WTC11 (cell line): ENCODE results near the gene ZNHIT1. TPM values are rescaled to one million over a fixed set of nuclear protein-coding genes. Genes with fewer than 3 reads are reported as not detected.

ENCODE experiments used
- ATAC-seq: fragments of 200-7000 bp; cut with Tn5 transposase; 2 replicates; pipeline ENCODE4 v1.10.0; 2021; ENCODE audit warnings: mild to moderate bottlenecking, moderate library complexity
- Bru-seq: library from RNA; stranded (reverse); fragments of 400-500 nt; gene quantifications from one replicate; lab custom pipeline; 2021; lab: Mats Ljungman, UMichigan
- CTCF ChIA-PET: fragments of 300-600 bp; sonication (Branson Sonifier 250); formaldehyde crosslinking; loops from one replicate; lab custom pipeline; 2021; ENCODE audit warnings: antibody characterized with exemption; lab: Charles Lee
- POLR2A ChIA-PET: fragments of 350-600 bp; sonication (Branson Sonifier 250); formaldehyde crosslinking; loops from one replicate; lab custom pipeline; 2021; ENCODE audit warnings: antibody characterized with exemption; lab: Charles Lee
- DNase-seq: peaks from one replicate; pipeline ENCODE4 v3.0.0; 2021; ENCODE audit warnings: low spot score
- H3K27ac Mint-ChIP-seq: 2 replicates; pipeline ENCODE4 v1.8.0; 2021; ENCODE audit warnings: mixed read lengths
- H3K27me3 Mint-ChIP-seq: 2 replicates; pipeline ENCODE4 v1.8.0; 2021; ENCODE audit warnings: low read depth, mild to moderate bottlenecking, moderate library complexity, mixed read lengths
- H3K36me3 Mint-ChIP-seq: 2 replicates; pipeline ENCODE4 v1.8.0; 2021; ENCODE audit warnings: mixed read lengths
- H3K4me1 Mint-ChIP-seq: 2 replicates; pipeline ENCODE4 v1.8.0; 2022; ENCODE audit warnings: mixed read lengths
- H3K4me3 Mint-ChIP-seq: 2 replicates; pipeline ENCODE4 v1.8.0; 2021; ENCODE audit warnings: mild to moderate bottlenecking, moderate library complexity, mixed read lengths
- H3K9me3 Mint-ChIP-seq: 2 replicates; pipeline ENCODE4 v1.8.0; 2021; ENCODE audit warnings: mixed read lengths
- CBFB ChIP-seq: sonication (generic); formaldehyde crosslinking; IDR thresholded peaks from 2 replicates; pipeline ENCODE4 v1.8.1; 2022; ENCODE audit warnings: mild to moderate bottlenecking, low read depth, missing genetic modification reagents
- EMX1 ChIP-seq: fragments of 250-450 bp; sonication (Bioruptor Pico); IDR thresholded peaks from 2 replicates; pipeline ENCODE4 v1.8.0; 2021; ENCODE audit warnings: mild to moderate bottlenecking
- ETV6 ChIP-seq: sonication (generic); formaldehyde crosslinking; IDR thresholded peaks from 2 replicates; pipeline ENCODE4 v1.8.1; 2022; ENCODE audit warnings: mild to moderate bottlenecking, missing genetic modification reagents
- FOXK1 ChIP-seq: sonication (generic); formaldehyde crosslinking; IDR thresholded peaks from 2 replicates; pipeline ENCODE4 v1.8.0; 2022; ENCODE audit warnings: mild to moderate bottlenecking, moderate library complexity, missing genetic modification reagents
- GABPB1 ChIP-seq: sonication (generic); formaldehyde crosslinking; IDR thresholded peaks from 2 replicates; pipeline ENCODE4 v1.8.1; 2023; ENCODE audit warnings: mild to moderate bottlenecking, missing genetic modification reagents
- IRF2 ChIP-seq: sonication (generic); formaldehyde crosslinking; IDR thresholded peaks from 2 replicates; pipeline ENCODE4 v1.8.0; 2022; ENCODE audit warnings: low read depth, missing genetic modification reagents, borderline replicate concordance
- PRRX2 ChIP-seq: fragments of 250-450 bp; sonication (Bioruptor Pico); IDR thresholded peaks from 2 replicates; pipeline ENCODE4 v1.8.0; 2021; ENCODE audit warnings: mild to moderate bottlenecking
- SMAD4 ChIP-seq: sonication (generic); formaldehyde crosslinking; IDR thresholded peaks from 2 replicates; pipeline ENCODE4 v1.8.0; 2022; ENCODE audit warnings: mild to moderate bottlenecking, missing genetic modification reagents
- SP1 ChIP-seq: sonication (generic); formaldehyde crosslinking; conservative IDR thresholded peaks from 2 replicates; pipeline ENCODE4 v1.8.1; 2022; ENCODE audit warnings: missing genetic modification reagents
- TEAD1 ChIP-seq: sonication (generic); formaldehyde crosslinking; IDR thresholded peaks from 2 replicates; pipeline ENCODE4 v1.8.0; 2022; ENCODE audit warnings: mild to moderate bottlenecking, missing genetic modification reagents
- ZBTB21 ChIP-seq: sonication (generic); formaldehyde crosslinking; IDR thresholded peaks from 2 replicates; pipeline ENCODE4 v1.8.1; 2023; ENCODE audit warnings: mild to moderate bottlenecking, missing genetic modification reagents, borderline replicate concordance
- ZNF121 ChIP-seq: sonication (generic); formaldehyde crosslinking; IDR thresholded peaks from 2 replicates; pipeline ENCODE4 v1.8.0; 2023; ENCODE audit warnings: missing genetic modification reagents
- long read RNA-seq, 3 experiments: library from RNA in 1 of 3; library from capped mRNA in 1 of 3; library from polyadenylated mRNA in 1 of 3; unstranded in 2 of 3; stranded (forward) in 1 of 3; transcript quantifications; one replicate each; pipeline ENCODE4 v2.0.0, GENCODE V29; 2021
- total RNA-seq: library from RNA; stranded (reverse); gene quantifications from 3 replicates; pipeline ENCODE4 v1.2.3, GENCODE V29; 2021
- TF ChIP-seq, protein P1 (sequence below): fragments of 250-450 bp; sonication (Bioruptor Pico); IDR thresholded peaks from 2 replicates; pipeline ENCODE4 v1.9.0; 2021; ENCODE audit warnings: mild to moderate bottlenecking
- TF ChIP-seq, protein P2 (sequence below): sonication (generic); formaldehyde crosslinking; IDR thresholded peaks from 2 replicates; pipeline ENCODE4 v1.8.1; 2022; ENCODE audit warnings: mild to moderate bottlenecking, moderate library complexity, missing genetic modification reagents
- TF ChIP-seq, protein P3 (sequence below): sonication (generic); formaldehyde crosslinking; conservative IDR thresholded peaks from 2 replicates; pipeline ENCODE4 v1.8.1; 2022; ENCODE audit warnings: mild to moderate bottlenecking, missing genetic modification reagents
- TF ChIP-seq, protein P4 (sequence below): fragments of 250-450 bp; sonication (Bioruptor Pico); IDR thresholded peaks from 2 replicates; pipeline ENCODE4 v1.9.0; 2021; ENCODE audit warnings: mild to moderate bottlenecking
- TF ChIP-seq, protein P5 (sequence below): sonication (generic); formaldehyde crosslinking; IDR thresholded peaks from 2 replicates; pipeline ENCODE4 v1.8.1; 2022; ENCODE audit warnings: low read depth, missing genetic modification reagents, borderline replicate concordance
- TF ChIP-seq, protein P6 (sequence below): sonication (generic); formaldehyde crosslinking; IDR thresholded peaks from 2 replicates; pipeline ENCODE4 v1.8.0; 2022; ENCODE audit warnings: mild to moderate bottlenecking, missing genetic modification reagents
- TF ChIP-seq, protein P7 (sequence below): sonication (generic); formaldehyde crosslinking; IDR thresholded peaks from 2 replicates; pipeline ENCODE4 v1.8.0; 2023; ENCODE audit warnings: mild to moderate bottlenecking, missing genetic modification reagents
- TF ChIP-seq, protein P8 (sequence below): fragments of 250-450 bp; sonication (Bioruptor Pico); conservative IDR thresholded peaks from 2 replicates; pipeline ENCODE4 v1.9.0; 2021; ENCODE audit warnings: mild to moderate bottlenecking

The ZNHIT1 gene
- total RNA-seq (61.9 to 63.9 TPM (median 62.8 TPM) in 3 replicates), Bru-seq, nascent RNA (percentile 73 among the genes with signal in this experiment)
- long read RNA-seq, experiment 1, transcript ZNHIT1-201 (5 exons, 1,225 nt) = major isoform, 93 of 108 reads
- long read RNA-seq, experiment 1, partial matches to known transcripts = 3 of 108 reads
- long read RNA-seq, experiment 1, other reads (novel, unspliced or antisense) = 10 of 108 reads
- long read RNA-seq, experiment 2, transcript ZNHIT1-203 (4 exons, 2,898 nt) = minor isoform, 33 of 109 reads
- long read RNA-seq, experiment 2, transcript ZNHIT1-201 (5 exons, 1,225 nt) = major isoform, 69 of 109 reads
- long read RNA-seq, experiment 2, partial matches to known transcripts = 4 of 109 reads
- long read RNA-seq, experiment 2, other reads (novel, unspliced or antisense) = 3 of 109 reads
- long read RNA-seq, experiment 3, transcript ZNHIT1-201 (5 exons, 1,225 nt) = minor isoform, 6 of 72 reads
- long read RNA-seq, experiment 3, transcript ZNHIT1-203 (4 exons, 2,898 nt) = major isoform, 63 of 72 reads
- long read RNA-seq, experiment 3, partial matches to known transcripts = 0 of 72 reads
- long read RNA-seq, experiment 3, other reads (novel, unspliced or antisense) = 3 of 72 reads

DNA sequence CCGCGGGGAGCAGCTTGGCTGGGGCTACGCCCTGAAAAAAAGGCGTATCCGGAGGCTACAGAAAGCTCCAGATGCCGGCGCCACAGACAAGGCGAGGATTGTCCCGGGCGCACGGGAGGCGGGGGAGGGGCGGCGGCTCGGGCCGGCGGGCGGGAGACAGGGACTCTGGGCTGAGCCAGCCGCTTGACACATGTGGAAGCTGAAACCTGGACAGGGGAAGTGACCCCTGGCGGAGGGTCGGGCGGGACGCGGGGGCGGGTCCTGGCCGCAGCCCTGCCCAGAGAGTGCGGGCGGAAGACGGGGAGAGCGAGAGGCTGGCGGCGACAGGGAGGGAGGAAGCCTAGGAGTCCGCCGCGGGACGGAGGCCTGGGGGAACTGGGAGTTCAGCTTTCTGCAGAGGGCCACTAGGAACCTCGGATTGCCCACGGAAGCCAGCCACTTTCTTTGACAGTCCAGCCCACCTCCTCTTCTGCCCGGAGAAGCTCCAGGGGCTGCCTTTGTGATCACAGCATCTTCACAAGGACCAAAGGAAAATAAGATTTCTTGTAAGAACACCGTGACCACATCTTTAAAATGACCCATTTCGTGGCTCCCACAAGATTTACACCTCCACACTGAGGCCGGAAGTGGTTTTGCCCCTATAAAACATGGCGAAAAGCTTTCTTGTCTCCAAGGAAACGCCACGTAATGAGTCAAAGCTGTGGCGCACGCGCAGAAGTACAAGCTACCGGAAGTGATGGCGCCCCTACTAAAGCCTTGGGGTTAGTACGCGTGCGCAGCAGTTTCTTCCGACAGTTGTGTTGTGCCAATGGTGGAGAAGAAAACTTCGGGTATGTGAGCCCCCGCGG, at the start of gene ZNHIT1, which contains the start of gene PLOD3:
TSS of gene ZNHIT1 (plus strand) at position 778 of the 848 bp plus-strand sequence. CDS start at position 809, 31 bp downstream.
TSS of gene PLOD3 (minus strand) at position 194 of the 848 bp plus-strand sequence. CDS start 307 bp downstream, outside the sequence.
- peak; percentile 96 for DNase-seq
- Mint-ChIP-seq H3K36me3 (peaks cover 2% of the 10 kb centered on the region), H3K27ac (peak within 1 kb of the TSS; percentile 90), H3K9me3 (no peaks in the 10 kb centered on the region), H3K4me3 (peak within 1 kb of the TSS; percentile 98), H3K27me3 (no peaks in the 10 kb centered on the region), H3K4me1 (peaks cover 27% of the 10 kb centered on the region)
- POLR2A ChIA-PET = interaction anchor here (0.5 to 1.6 kb wide), 16 partner anchors 11 to 331 kb away, joined by 3 to 7 read pairs (median 4); partner anchors contain the start of gene MOGAT3
- CTCF ChIA-PET = interaction anchor here (0.5 to 3.6 kb wide), 38 partner anchors 9 to 323 kb away, joined by 3 to 64 read pairs (median 6); partner anchors contain the start of genes AP1S1, CLDN15, COL26A1 and FIS1
- ATAC-seq = peak; percentile 84
- TF ChIP-seq, protein P1, sequence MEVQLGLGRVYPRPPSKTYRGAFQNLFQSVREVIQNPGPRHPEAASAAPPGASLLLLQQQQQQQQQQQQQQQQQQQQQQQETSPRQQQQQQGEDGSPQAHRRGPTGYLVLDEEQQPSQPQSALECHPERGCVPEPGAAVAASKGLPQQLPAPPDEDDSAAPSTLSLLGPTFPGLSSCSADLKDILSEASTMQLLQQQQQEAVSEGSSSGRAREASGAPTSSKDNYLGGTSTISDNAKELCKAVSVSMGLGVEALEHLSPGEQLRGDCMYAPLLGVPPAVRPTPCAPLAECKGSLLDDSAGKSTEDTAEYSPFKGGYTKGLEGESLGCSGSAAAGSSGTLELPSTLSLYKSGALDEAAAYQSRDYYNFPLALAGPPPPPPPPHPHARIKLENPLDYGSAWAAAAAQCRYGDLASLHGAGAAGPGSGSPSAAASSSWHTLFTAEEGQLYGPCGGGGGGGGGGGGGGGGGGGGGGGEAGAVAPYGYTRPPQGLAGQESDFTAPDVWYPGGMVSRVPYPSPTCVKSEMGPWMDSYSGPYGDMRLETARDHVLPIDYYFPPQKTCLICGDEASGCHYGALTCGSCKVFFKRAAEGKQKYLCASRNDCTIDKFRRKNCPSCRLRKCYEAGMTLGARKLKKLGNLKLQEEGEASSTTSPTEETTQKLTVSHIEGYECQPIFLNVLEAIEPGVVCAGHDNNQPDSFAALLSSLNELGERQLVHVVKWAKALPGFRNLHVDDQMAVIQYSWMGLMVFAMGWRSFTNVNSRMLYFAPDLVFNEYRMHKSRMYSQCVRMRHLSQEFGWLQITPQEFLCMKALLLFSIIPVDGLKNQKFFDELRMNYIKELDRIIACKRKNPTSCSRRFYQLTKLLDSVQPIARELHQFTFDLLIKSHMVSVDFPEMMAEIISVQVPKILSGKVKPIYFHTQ (CRISPR knock-in tag) = no peak
- TF ChIP-seq CBFB (CRISPR knock-in tag) (no peak), ZBTB21 (CRISPR knock-in tag) (no peak), TEAD1 (CRISPR knock-in tag) (no peak), FOXK1 (CRISPR knock-in tag) (peak; percentile 22; the same call in 1 of the 2 replicates), EMX1 (CRISPR knock-in tag) (0 out of 2 replicates have a peak, but pooled peaks have one; percentile 5), ZNF121 (no peak), GABPB1 (CRISPR knock-in tag) (peak; percentile 13; the same call in 1 of the 2 replicates), SMAD4 (no peak), ETV6 (CRISPR knock-in tag) (0 out of 2 replicates have a peak, but pooled peaks have one; percentile 17), PRRX2 (no peak), SP1 (peak; percentile 41), IRF2 (CRISPR knock-in tag) (no peak)
- TF ChIP-seq, protein P2, sequence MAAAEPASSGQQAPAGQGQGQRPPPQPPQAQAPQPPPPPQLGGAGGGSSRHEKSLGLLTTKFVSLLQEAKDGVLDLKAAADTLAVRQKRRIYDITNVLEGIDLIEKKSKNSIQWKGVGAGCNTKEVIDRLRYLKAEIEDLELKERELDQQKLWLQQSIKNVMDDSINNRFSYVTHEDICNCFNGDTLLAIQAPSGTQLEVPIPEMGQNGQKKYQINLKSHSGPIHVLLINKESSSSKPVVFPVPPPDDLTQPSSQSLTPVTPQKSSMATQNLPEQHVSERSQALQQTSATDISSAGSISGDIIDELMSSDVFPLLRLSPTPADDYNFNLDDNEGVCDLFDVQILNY (CRISPR knock-in tag) = peak; percentile 43; the same call in 1 of the 2 replicates
- TF ChIP-seq, protein P3, sequence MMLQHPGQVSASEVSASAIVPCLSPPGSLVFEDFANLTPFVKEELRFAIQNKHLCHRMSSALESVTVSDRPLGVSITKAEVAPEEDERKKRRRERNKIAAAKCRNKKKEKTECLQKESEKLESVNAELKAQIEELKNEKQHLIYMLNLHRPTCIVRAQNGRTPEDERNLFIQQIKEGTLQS (CRISPR knock-in tag) = no peak
- TF ChIP-seq, protein P4, sequence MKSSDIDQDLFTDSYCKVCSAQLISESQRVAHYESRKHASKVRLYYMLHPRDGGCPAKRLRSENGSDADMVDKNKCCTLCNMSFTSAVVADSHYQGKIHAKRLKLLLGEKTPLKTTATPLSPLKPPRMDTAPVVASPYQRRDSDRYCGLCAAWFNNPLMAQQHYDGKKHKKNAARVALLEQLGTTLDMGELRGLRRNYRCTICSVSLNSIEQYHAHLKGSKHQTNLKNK (CRISPR knock-in tag) = no peak
- TF ChIP-seq, protein P5, sequence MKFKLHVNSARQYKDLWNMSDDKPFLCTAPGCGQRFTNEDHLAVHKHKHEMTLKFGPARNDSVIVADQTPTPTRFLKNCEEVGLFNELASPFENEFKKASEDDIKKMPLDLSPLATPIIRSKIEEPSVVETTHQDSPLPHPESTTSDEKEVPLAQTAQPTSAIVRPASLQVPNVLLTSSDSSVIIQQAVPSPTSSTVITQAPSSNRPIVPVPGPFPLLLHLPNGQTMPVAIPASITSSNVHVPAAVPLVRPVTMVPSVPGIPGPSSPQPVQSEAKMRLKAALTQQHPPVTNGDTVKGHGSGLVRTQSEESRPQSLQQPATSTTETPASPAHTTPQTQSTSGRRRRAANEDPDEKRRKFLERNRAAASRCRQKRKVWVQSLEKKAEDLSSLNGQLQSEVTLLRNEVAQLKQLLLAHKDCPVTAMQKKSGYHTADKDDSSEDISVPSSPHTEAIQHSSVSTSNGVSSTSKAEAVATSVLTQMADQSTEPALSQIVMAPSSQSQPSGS = no peak
- TF ChIP-seq, protein P6, sequence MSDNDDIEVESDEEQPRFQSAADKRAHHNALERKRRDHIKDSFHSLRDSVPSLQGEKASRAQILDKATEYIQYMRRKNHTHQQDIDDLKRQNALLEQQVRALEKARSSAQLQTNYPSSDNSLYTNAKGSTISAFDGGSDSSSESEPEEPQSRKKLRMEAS (CRISPR knock-in tag) = no peak; the same call in 1 of the 2 replicates
- TF ChIP-seq, protein P7, sequence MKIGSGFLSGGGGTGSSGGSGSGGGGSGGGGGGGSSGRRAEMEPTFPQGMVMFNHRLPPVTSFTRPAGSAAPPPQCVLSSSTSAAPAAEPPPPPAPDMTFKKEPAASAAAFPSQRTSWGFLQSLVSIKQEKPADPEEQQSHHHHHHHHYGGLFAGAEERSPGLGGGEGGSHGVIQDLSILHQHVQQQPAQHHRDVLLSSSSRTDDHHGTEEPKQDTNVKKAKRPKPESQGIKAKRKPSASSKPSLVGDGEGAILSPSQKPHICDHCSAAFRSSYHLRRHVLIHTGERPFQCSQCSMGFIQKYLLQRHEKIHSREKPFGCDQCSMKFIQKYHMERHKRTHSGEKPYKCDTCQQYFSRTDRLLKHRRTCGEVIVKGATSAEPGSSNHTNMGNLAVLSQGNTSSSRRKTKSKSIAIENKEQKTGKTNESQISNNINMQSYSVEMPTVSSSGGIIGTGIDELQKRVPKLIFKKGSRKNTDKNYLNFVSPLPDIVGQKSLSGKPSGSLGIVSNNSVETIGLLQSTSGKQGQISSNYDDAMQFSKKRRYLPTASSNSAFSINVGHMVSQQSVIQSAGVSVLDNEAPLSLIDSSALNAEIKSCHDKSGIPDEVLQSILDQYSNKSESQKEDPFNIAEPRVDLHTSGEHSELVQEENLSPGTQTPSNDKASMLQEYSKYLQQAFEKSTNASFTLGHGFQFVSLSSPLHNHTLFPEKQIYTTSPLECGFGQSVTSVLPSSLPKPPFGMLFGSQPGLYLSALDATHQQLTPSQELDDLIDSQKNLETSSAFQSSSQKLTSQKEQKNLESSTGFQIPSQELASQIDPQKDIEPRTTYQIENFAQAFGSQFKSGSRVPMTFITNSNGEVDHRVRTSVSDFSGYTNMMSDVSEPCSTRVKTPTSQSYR (CRISPR knock-in tag) = peak; percentile 37; the same call in 1 of the 2 replicates
- TF ChIP-seq, protein P8, sequence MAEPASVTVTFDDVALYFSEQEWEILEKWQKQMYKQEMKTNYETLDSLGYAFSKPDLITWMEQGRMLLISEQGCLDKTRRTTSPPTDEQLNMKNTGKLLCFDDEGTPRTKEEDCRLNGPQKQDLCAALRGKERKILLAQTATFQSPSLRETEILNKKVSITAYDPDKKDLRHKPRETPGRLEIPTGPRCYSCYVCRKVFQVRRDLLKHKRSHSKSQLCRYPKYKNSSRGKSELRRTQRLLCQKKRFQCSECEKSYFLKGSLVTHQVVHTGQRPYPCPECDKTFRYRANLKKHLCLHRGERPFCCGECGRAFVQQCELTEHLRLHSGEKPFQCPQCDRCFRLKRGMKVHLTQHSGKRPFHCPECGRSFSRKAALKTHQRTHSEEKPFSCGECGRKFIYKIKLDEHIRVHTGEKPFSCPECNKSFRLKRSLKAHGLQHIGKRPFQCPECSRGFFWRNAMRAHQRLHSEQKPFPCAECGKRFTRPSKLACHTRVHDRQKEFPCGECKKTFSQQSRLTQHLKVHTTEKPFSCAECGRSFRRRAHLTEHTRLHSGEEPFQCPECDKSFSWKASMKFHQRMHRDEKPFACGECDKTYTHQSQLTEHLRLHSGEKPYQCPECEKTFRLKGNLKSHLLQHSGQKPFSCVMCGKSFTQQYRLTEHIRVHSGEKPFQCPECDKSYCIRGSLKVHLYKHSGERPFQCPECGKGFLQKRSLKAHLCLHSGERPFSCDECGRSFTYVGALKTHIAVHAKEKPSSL (CRISPR knock-in tag) = no peak
